Nephron (organoid): ENCODE data around the gene FNDC8.

ENCODE experiments used
- H3K27ac Mint-ChIP-seq, 3 experiments: 2 replicates each; pipeline ENCODE4 v1.8.0; 2020; ENCODE audit warnings: mixed read lengths in 3 of 3, mild to moderate bottlenecking in 2 of 3, moderate library complexity in 1 of 3
- H3K27me3 Mint-ChIP-seq: 2 replicates; pipeline ENCODE4 v1.8.0; 2021; ENCODE audit warnings: low read depth, mild to moderate bottlenecking, moderate library complexity, mixed read lengths
- H3K36me3 Mint-ChIP-seq: 2 replicates; pipeline ENCODE4 v1.8.0; 2020; ENCODE audit warnings: low read depth, mixed read lengths
- H3K4me1 Mint-ChIP-seq: 2 replicates; pipeline ENCODE4 v1.8.0; 2020; ENCODE audit warnings: mixed read lengths
- H3K4me3 Mint-ChIP-seq, 3 experiments: 2 replicates each; pipeline ENCODE4 v1.8.0; 2020; ENCODE audit warnings: mild to moderate bottlenecking in 3 of 3, mixed read lengths in 3 of 3, moderate library complexity in 2 of 3
- H3K9me3 Mint-ChIP-seq: 2 replicates; pipeline ENCODE4 v1.8.0; 2020; ENCODE audit warnings: mixed read lengths
- TF ChIP-seq, protein P1 (sequence below), 3 experiments: fragments of 200-600 bp; sonication (generic); IDR thresholded peaks; one replicate each; pipeline ENCODE4 v1.5.0; 2021; ENCODE audit warnings: antibody characterized with exemption in 3 of 3; ENCODE audit not compliant: unreplicated experiment in 3 of 3

The FNDC8 gene

DNA sequence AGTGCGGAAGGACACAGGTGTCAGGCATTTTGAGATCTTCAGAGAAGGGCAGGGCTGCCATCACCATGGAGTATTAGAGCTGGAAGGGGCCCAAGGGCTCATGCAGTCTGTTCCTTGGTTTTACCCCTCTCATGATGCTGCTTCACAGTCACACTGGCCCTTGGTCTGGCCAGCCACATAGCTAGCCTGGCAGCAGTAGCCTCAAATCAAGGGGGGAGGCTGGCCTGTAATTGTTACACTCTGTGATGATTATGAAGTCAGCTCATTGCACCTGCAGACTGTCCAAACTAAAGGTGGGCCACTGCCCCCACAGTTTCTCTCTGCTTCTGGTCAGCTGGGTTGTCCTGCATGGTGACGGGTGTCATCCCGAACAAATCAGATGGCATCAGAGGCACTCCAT, at the start of gene FNDC8:
FNDC8 (plus strand) TSS at position 301 of the 400 bp plus-strand sequence; CDS start at position 380, 79 bp downstream.
- no peaks in the 10 kb centered on the region for H3K4me1 Mint-ChIP-seq
- H3K9me3 Mint-ChIP-seq: no peaks in the 10 kb centered on the region
- H3K27me3 Mint-ChIP-seq: peaks cover 12% of the 10 kb centered on the region
- TF ChIP-seq, protein P1, sequence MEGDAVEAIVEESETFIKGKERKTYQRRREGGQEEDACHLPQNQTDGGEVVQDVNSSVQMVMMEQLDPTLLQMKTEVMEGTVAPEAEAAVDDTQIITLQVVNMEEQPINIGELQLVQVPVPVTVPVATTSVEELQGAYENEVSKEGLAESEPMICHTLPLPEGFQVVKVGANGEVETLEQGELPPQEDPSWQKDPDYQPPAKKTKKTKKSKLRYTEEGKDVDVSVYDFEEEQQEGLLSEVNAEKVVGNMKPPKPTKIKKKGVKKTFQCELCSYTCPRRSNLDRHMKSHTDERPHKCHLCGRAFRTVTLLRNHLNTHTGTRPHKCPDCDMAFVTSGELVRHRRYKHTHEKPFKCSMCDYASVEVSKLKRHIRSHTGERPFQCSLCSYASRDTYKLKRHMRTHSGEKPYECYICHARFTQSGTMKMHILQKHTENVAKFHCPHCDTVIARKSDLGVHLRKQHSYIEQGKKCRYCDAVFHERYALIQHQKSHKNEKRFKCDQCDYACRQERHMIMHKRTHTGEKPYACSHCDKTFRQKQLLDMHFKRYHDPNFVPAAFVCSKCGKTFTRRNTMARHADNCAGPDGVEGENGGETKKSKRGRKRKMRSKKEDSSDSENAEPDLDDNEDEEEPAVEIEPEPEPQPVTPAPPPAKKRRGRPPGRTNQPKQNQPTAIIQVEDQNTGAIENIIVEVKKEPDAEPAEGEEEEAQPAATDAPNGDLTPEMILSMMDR (IDR thresholded peaks at IDR 0.05; ENCODE audit: unreplicated experiment in 3 of 3): no peak
- H3K4me3 Mint-ChIP-seq: peak within 1 kb of the TSS; percentile 43 to 71 (median 69)
- H3K36me3 Mint-ChIP-seq: no peaks in the 10 kb centered on the region
- H3K27ac Mint-ChIP-seq: no peak within 1 kb of the TSS

DNA sequence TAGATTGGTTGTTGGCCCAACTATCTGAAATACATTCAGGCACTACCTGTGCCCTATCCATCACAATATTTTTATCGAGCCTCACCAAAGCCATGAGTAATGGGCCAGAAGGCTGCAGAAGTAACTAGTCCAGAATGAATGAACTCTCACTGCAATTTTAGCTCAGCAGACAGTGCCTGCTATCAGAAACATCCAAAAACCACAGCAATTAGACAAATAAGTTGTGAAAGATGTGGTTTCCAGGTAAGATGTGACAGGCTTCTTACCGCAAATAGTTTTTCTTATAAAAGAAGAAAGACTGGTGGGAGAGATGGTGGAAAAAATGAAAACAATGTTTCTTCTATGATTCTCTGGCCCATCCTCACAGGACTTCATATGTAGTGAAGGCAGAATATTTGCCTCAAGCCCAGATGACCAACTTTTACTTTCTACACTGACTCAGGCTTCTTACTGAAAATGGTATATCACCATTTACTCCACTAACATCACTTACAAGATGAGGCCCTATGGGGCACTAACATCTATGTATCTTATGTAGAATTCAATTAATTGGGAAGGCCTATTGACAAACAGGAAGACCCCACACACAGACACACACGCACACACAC, 48.1 kb upstream of the FNDC8 start:
- Mint-ChIP-seq H3K4me3 (no peak overlapping the region), H3K36me3 (no peaks in the 10 kb centered on the region), H3K27ac (peak overlapping the region in 1 of 3 experiments; percentile 56), H3K27me3 (no peaks in the 10 kb centered on the region), H3K4me1 (peaks cover 10% of the 10 kb centered on the region), H3K9me3 (no peaks in the 10 kb centered on the region)
- TF ChIP-seq, protein P1 (IDR thresholded peaks at IDR 0.05; ENCODE audit: unreplicated experiment in 3 of 3): no peak

DNA sequence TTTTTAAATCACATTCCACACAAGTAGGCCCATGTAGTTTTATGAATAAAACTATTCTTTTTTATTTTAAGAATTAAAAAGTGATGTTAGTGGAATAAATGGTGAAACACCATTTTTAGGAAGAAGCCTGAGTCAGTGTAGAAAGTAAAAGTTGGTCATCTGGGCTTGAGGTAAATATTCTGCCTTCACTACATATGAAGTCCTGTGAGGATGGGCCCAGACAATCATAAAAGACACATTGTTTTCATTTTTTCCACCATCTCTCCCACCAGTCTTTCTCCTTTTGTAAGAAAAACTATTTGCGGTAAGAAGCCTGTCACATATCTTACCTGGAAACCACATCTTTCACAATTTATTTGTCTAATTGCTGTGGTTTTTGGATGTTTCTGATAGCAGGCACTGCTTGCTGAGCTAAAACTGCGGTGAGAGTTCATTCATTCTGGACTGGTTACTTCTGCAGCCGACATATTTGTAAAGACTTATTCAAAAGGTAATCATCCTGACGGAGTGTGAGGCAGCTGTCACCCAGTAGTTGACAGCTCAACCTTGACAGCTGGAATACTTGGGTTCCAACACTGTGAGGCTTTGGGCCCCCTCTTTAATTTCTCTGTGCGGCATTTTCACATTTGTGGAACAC, 47.3 kb upstream of the FNDC8 start:
- TF ChIP-seq, protein P1 (IDR thresholded peaks at IDR 0.05; ENCODE audit: unreplicated experiment in 3 of 3): no peak
- H3K27me3 Mint-ChIP-seq: no peaks in the 10 kb centered on the region

DNA sequence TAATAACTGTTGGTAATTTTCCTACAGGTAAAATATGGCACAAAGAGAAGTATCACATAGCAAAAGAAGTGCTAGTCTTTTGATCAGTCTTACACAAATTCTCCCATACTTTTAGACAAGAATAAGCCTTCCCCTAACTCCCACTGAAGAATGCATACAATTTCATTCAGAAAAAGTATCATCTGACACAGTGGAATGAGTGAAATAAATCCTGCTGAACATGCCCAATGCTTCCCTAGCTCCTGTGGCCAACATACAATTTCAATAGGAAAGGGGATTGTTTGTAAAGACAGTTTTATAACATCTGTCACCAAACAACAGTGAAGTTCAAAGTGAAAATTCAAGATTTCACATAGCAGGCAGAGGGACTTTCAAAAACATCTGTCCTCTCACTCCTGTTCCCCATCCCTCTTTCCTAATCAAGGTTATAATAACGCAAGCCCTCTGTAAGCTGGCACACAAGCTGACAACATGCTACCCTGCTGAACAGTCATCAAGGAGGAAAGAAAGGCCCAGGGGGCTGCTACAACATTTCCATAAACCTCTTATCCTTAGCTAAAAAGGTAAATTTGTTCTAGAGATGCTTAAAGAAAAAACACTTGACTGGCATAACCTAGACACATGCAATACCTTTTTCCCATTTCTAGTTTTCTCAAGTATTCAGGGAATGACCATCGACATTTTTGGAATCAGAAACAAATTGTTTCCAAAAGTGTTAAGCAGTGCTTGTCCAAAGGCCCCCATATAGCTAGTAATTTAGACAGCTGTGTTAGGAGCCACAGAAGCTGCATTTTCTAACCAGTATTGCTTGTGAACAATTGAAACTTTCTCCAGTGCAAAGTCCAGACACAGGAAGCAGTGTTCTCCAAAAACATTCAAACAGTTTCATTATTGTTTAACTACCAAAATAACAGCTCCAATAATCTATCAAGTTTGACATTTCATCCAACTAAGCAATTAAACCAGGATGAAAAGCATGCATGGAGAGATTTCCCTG, 46.4 kb upstream of the FNDC8 start:
- Mint-ChIP-seq H3K9me3 (no peaks in the 10 kb centered on the region), H3K36me3 (no peaks in the 10 kb centered on the region), H3K4me1 (peaks cover 10% of the 10 kb centered on the region), H3K4me3 (no peak overlapping the region), H3K27ac (peak overlapping the region; percentile 27 to 83 (median 51)), H3K27me3 (no peaks in the 10 kb centered on the region)
- TF ChIP-seq, protein P1 (IDR thresholded peaks at IDR 0.05; ENCODE audit: unreplicated experiment in 3 of 3): no peak

More for the DNA sequence above, 47.3 kb upstream of the FNDC8 start:
- Mint-ChIP-seq H3K36me3 (no peaks in the 10 kb centered on the region), H3K27ac (peak overlapping the region in 2 of 3 experiments; percentile 27 to 83), H3K4me1 (peaks cover 10% of the 10 kb centered on the region), H3K4me3 (no peak overlapping the region), H3K9me3 (no peaks in the 10 kb centered on the region)

DNA sequence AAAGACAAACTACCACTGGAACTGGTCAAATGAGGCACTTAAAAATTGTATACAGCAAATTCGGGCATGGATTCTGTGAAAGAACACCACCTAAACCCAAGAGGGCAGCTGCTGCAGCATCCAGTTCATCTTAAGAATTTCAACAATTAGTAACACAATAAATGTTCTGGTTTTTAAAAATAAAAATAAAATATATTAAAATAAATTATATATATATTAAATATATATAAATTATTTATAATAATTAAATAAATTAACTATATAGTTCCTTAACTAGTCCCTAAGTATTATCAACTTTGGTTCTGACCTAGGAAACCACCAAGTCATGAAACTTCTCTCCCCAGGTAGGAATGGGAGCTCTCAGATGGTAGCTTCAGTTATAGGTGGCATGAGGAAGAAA, 44.5 kb upstream of the FNDC8 start:
- H3K9me3 Mint-ChIP-seq: no peaks in the 10 kb centered on the region
- H3K4me3 Mint-ChIP-seq: no peak overlapping the region
- TF ChIP-seq, protein P1 (IDR thresholded peaks at IDR 0.05; ENCODE audit: unreplicated experiment in 3 of 3): no peak
- H3K36me3 Mint-ChIP-seq: no peaks in the 10 kb centered on the region
- H3K27me3 Mint-ChIP-seq: no peaks in the 10 kb centered on the region
- H3K4me1 Mint-ChIP-seq: peaks cover 16% of the 10 kb centered on the region
- no peak overlapping the region for H3K27ac Mint-ChIP-seq
